Activated naive CD8-positive, alpha-beta T cell treated with anti-CD3 and anti-CD28 coated beads, Interleukin-2, amount 50 U/mL, for 24 hours (primary cell): ENCODE measurements around the gene RBM18.

Source experiments
- ATAC-seq: fragments of 150-1000 bp; cut with Tn5 transposase; one replicate; pipeline ENCODE4 v1.10.0; 2021
- DNase-seq: peaks from one replicate; pipeline ENCODE4 v3.0.0; 2021
- H3K27ac Mint-ChIP-seq: one replicate; pipeline ENCODE4 v1.8.0; 2021; ENCODE audit warnings: mild to moderate bottlenecking, mixed read lengths
- H3K27me3 Mint-ChIP-seq: one replicate; pipeline ENCODE4 v1.8.0; 2021; ENCODE audit warnings: mixed read lengths
- H3K36me3 Mint-ChIP-seq: one replicate; pipeline ENCODE4 v1.8.0; 2021; ENCODE audit warnings: low read depth, mixed read lengths
- H3K4me1 Mint-ChIP-seq: one replicate; pipeline ENCODE4 v1.8.0; 2021; ENCODE audit warnings: mixed read lengths
- H3K4me3 Mint-ChIP-seq: one replicate; pipeline ENCODE4 v1.8.0; 2021; ENCODE audit warnings: mild to moderate bottlenecking, moderate library complexity, mixed read lengths
- H3K9me3 Mint-ChIP-seq: one replicate; pipeline ENCODE4 v1.8.0; 2021; ENCODE audit warnings: mixed read lengths

The RBM18 gene

GRCh38 chr9:122274055-122274454 lies 9.4 kb upstream of the RBM18 start:
- ATAC-seq (no peak), DNase-seq (no peak)
- Mint-ChIP-seq H3K9me3 (no peaks in the 10 kb centered on the region), H3K27ac (no peak overlapping the region), H3K4me3 (no peak overlapping the region), H3K4me1 (peaks cover 23% of the 10 kb centered on the region), H3K36me3 (peaks cover 70% of the 10 kb centered on the region), H3K27me3 (no peaks in the 10 kb centered on the region)

- Mint-ChIP-seq H3K36me3 (peaks cover 37% of the 10 kb centered on the region), H3K4me3 (no peak overlapping the region), H3K27ac (peak overlapping the region; percentile 39)
These were observed 3.6 kb upstream of the RBM18 start for GRCh38 chr9:122268041-122268814.

GRCh38 chr9:122265149-122265915 lies 692 bp upstream of the RBM18 start:
- H3K27ac Mint-ChIP-seq, result peak overlapping the region; percentile 99
- H3K9me3 Mint-ChIP-seq, result no peaks in the 10 kb centered on the region
- H3K4me1 Mint-ChIP-seq, result peaks cover 64% of the 10 kb centered on the region
- DNase-seq, result no peak
- H3K4me3 Mint-ChIP-seq, result peak overlapping the region; percentile 98
- no peaks in the 10 kb centered on the region for H3K27me3 Mint-ChIP-seq
- peak; percentile 31 for ATAC-seq
- H3K36me3 Mint-ChIP-seq, result peaks cover 24% of the 10 kb centered on the region

More at GRCh38 chr9:122268041-122268814, 3.6 kb upstream of the RBM18 start:
- no peak for DNase-seq
- no peaks in the 10 kb centered on the region for H3K9me3 Mint-ChIP-seq
- H3K4me1 Mint-ChIP-seq, result peaks cover 54% of the 10 kb centered on the region
- no peak for ATAC-seq
- H3K27me3 Mint-ChIP-seq, result no peaks in the 10 kb centered on the region

- peaks cover 27% of the 10 kb centered on the region for H3K36me3 Mint-ChIP-seq
These were observed 816 bp downstream of the RBM18 start for GRCh38 chr9:122263699-122264349.

GRCh38 chr9:122262073-122262472 lies 2.6 kb downstream of the RBM18 start:
- H3K27ac Mint-ChIP-seq, result no peak overlapping the region
- H3K4me3 Mint-ChIP-seq, result no peak overlapping the region
- H3K9me3 Mint-ChIP-seq, result no peaks in the 10 kb centered on the region
- DNase-seq (no peak), ATAC-seq (no peak)
- H3K36me3 Mint-ChIP-seq, result peaks cover 37% of the 10 kb centered on the region
- H3K27me3 Mint-ChIP-seq, result no peaks in the 10 kb centered on the region
- peaks cover 50% of the 10 kb centered on the region for H3K4me1 Mint-ChIP-seq

More at GRCh38 chr9:122263699-122264349, 816 bp downstream of the RBM18 start:
- peak overlapping the region; percentile 98 for H3K4me3 Mint-ChIP-seq
- H3K27ac Mint-ChIP-seq, result peak overlapping the region; percentile 99
- peaks cover 61% of the 10 kb centered on the region for H3K4me1 Mint-ChIP-seq
- H3K27me3 Mint-ChIP-seq, result no peaks in the 10 kb centered on the region
- DNase-seq (no peak), ATAC-seq (no peak)
- no peaks in the 10 kb centered on the region for H3K9me3 Mint-ChIP-seq

- Mint-ChIP-seq H3K4me3 (no peak overlapping the region), H3K27me3 (no peaks in the 10 kb centered on the region), H3K27ac (no peak overlapping the region), H3K36me3 (peaks cover 37% of the 10 kb centered on the region), H3K9me3 (no peaks in the 10 kb centered on the region), H3K4me1 (peaks cover 47% of the 10 kb centered on the region)
- DNase-seq (no peak), ATAC-seq (no peak)
These were observed 3.2 kb downstream of the RBM18 start for GRCh38 chr9:122261469-122261881.

- Mint-ChIP-seq H3K27ac (no peak overlapping the region), H3K4me1 (peaks cover 28% of the 10 kb centered on the region), H3K27me3 (no peaks in the 10 kb centered on the region), H3K9me3 (no peaks in the 10 kb centered on the region), H3K36me3 (peaks cover 30% of the 10 kb centered on the region), H3K4me3 (no peak overlapping the region)
- DNase-seq (no peak), ATAC-seq (no peak)
These were observed 5.7 kb downstream of the RBM18 start for GRCh38 chr9:122258886-122259415.

GRCh38 chr9:122256206-122256605 lies 8.4 kb downstream of the RBM18 start:
- Mint-ChIP-seq H3K36me3 (peaks cover 41% of the 10 kb centered on the region), H3K4me3 (no peak overlapping the region), H3K4me1 (peaks cover 4% of the 10 kb centered on the region), H3K27me3 (no peaks in the 10 kb centered on the region), H3K9me3 (no peaks in the 10 kb centered on the region), H3K27ac (no peak overlapping the region)
- ATAC-seq (no peak), DNase-seq (no peak)

GRCh38 chr9:122254761-122255160 lies 9.9 kb downstream of the RBM18 start:
- Mint-ChIP-seq H3K4me3 (no peak overlapping the region), H3K27ac (no peak overlapping the region)
- DNase-seq, result no peak

GRCh38 chr9:122252796-122253195 lies 11.8 kb downstream of the RBM18 start:
- Mint-ChIP-seq H3K27me3 (no peaks in the 10 kb centered on the region), H3K4me3 (no peak overlapping the region), H3K27ac (no peak overlapping the region), H3K4me1 (no peaks in the 10 kb centered on the region), H3K9me3 (no peaks in the 10 kb centered on the region), H3K36me3 (peaks cover 33% of the 10 kb centered on the region)
- DNase-seq (no peak), ATAC-seq (no peak)

More at GRCh38 chr9:122254761-122255160, 9.9 kb downstream of the RBM18 start:
- ATAC-seq, result no peak
- no peaks in the 10 kb centered on the region for H3K27me3 Mint-ChIP-seq
- H3K4me1 Mint-ChIP-seq, result no peaks in the 10 kb centered on the region
- no peaks in the 10 kb centered on the region for H3K9me3 Mint-ChIP-seq
- peaks cover 38% of the 10 kb centered on the region for H3K36me3 Mint-ChIP-seq

GRCh38 chr9:122251351-122251750 lies 13.3 kb downstream of the RBM18 start:
- H3K36me3 Mint-ChIP-seq, result peaks cover 32% of the 10 kb centered on the region
- H3K9me3 Mint-ChIP-seq, result no peaks in the 10 kb centered on the region
- H3K4me1 Mint-ChIP-seq, result no peaks in the 10 kb centered on the region
- H3K27me3 Mint-ChIP-seq, result no peaks in the 10 kb centered on the region
- no peak overlapping the region for H3K27ac Mint-ChIP-seq
- DNase-seq (no peak), ATAC-seq (no peak)
- no peak overlapping the region for H3K4me3 Mint-ChIP-seq

- H3K4me3 Mint-ChIP-seq, result no peak overlapping the region
- H3K27ac Mint-ChIP-seq, result no peak overlapping the region
- H3K27me3 Mint-ChIP-seq, result no peaks in the 10 kb centered on the region
- no peaks in the 10 kb centered on the region for H3K4me1 Mint-ChIP-seq
- peaks cover 45% of the 10 kb centered on the region for H3K36me3 Mint-ChIP-seq
- ATAC-seq (no peak), DNase-seq (no peak)
- H3K9me3 Mint-ChIP-seq, result no peaks in the 10 kb centered on the region
These were observed 16.2 kb downstream of the RBM18 start for GRCh38 chr9:122248448-122248865.

- H3K9me3 Mint-ChIP-seq, result no peaks in the 10 kb centered on the region
- H3K4me1 Mint-ChIP-seq, result no peaks in the 10 kb centered on the region
- H3K36me3 Mint-ChIP-seq, result peaks cover 42% of the 10 kb centered on the region
- H3K27me3 Mint-ChIP-seq, result no peaks in the 10 kb centered on the region
- H3K27ac Mint-ChIP-seq, result no peak overlapping the region
- ATAC-seq (no peak), DNase-seq (no peak)
- no peak overlapping the region for H3K4me3 Mint-ChIP-seq
These were observed 18.0 kb downstream of the RBM18 start for GRCh38 chr9:122246666-122247065.

- H3K9me3 Mint-ChIP-seq, result no peaks in the 10 kb centered on the region
- ATAC-seq (no peak), DNase-seq (no peak)
- no peak overlapping the region for H3K4me3 Mint-ChIP-seq
- no peaks in the 10 kb centered on the region for H3K4me1 Mint-ChIP-seq
- H3K36me3 Mint-ChIP-seq, result peaks cover 42% of the 10 kb centered on the region
- no peaks in the 10 kb centered on the region for H3K27me3 Mint-ChIP-seq
- no peak overlapping the region for H3K27ac Mint-ChIP-seq
These were observed 20.3 kb downstream of the RBM18 start for GRCh38 chr9:122244349-122244748.
